SK-N-SH (cell line): ENCODE data around the gene IL6ST. TPM values are rescaled to one million over a fixed set of nuclear protein-coding genes. Genes with fewer than 3 reads are reported as not detected.
A peak's percentile ranks its signal among the peaks of the same experiment; 100 is the strongest.

ENCODE experiments used
- CTCF ChIA-PET: fragments of 300-600, 350-600 bp; formaldehyde crosslinking; extraction: SDS; loops from one replicate; lab custom pipeline; 2021; lab: Yijun Ruan, JAX
- POLR2A ChIA-PET: fragments of 350-600 bp; sonication (Branson Sonifier 250); formaldehyde crosslinking; extraction: SDS; loops from one replicate; lab custom pipeline; 2020; ENCODE audit warnings: antibody characterized with exemption, inconsistent platforms; lab: Yijun Ruan, JAX
- DNase-seq: peaks from one replicate; pipeline ENCODE4 v3.0.0; 2012
- H2AFZ ChIP-seq: fragments of 200-600 bp; sonication (generic); 2 replicates; pipeline ENCODE4 v1.8.1; 2016; ENCODE audit warnings: antibody characterized with exemption, mild to moderate bottlenecking, low read depth
- H3F3A ChIP-seq: fragments of 200-600 bp; sonication (generic); replicated peaks from 2 replicates; pipeline ENCODE3; 2016; ENCODE audit warnings: antibody characterized with exemption, mild to moderate bottlenecking; ENCODE audit not compliant: insufficient read depth
- H3K27ac ChIP-seq, 2 experiments: fragments of 200-500 bp in 1 of 2; fragments of 200-600 bp in 1 of 2; sonication (Bioruptor generic) in 1 of 2; sonication (generic), shearing (Covaris generic) in 1 of 2; 2 replicates each; pipeline versions ENCODE4 v1.5.1 to v1.6.1; 2014 to 2016; ENCODE audit warnings: low read depth in 2 of 2, inconsistent platforms in 1 of 2, low read length in 1 of 2, mild to moderate bottlenecking in 1 of 2, mixed read lengths in 1 of 2
- H3K27me3 ChIP-seq: fragments of 200-600 bp; sonication (generic), shearing (Covaris generic); 2 replicates; pipeline ENCODE4 v1.6.1; 2016; ENCODE audit warnings: mixed run types; ENCODE audit not compliant: insufficient read depth
- H3K36me3 ChIP-seq, 2 experiments: fragments of 200-500 bp in 1 of 2; fragments of 200-600 bp in 1 of 2; sonication (Bioruptor generic) in 1 of 2; sonication (generic) in 1 of 2; replicated peaks in 1 of 2; 2 replicates each; pipeline versions ENCODE3 to v1.5.1; 2014 to 2016; ENCODE audit warnings: low read length in 1 of 2, mild to moderate bottlenecking in 1 of 2; ENCODE audit not compliant: insufficient read depth in 2 of 2, control insufficient read depth in 1 of 2
- H3K4me1 ChIP-seq, 2 experiments: fragments of 200-500 bp in 1 of 2; fragments of 200-600 bp in 1 of 2; sonication (Bioruptor generic) in 1 of 2; sonication (generic), shearing (Covaris generic) in 1 of 2; 2 replicates each; pipeline versions ENCODE4 v1.5.1 to v1.6.1; 2014 to 2016; ENCODE audit warnings: low read depth in 1 of 2, low read length in 1 of 2, mixed run types in 1 of 2; ENCODE audit not compliant: insufficient read depth in 2 of 2, control insufficient read depth in 1 of 2
- H3K4me2 ChIP-seq: fragments of 200-600 bp; sonication (generic), shearing (Covaris generic); 2 replicates; pipeline ENCODE4 v1.6.1; 2017; ENCODE audit warnings: mixed run types
- H3K4me3 ChIP-seq, 2 experiments: fragments of 200-500 bp in 1 of 2; fragments of 200-600 bp in 1 of 2; sonication (Bioruptor generic) in 1 of 2; sonication (generic), shearing (Covaris generic) in 1 of 2; 2 replicates each; pipeline versions ENCODE4 v1.5.1 to v1.8.1; 2014 to 2016; ENCODE audit warnings: low read depth in 2 of 2, inconsistent platforms in 1 of 2, low read length in 1 of 2, mild to moderate bottlenecking in 1 of 2, mixed read lengths in 1 of 2, moderate library complexity in 1 of 2
- H3K79me2 ChIP-seq: fragments of 200-600 bp; sonication (generic); 2 replicates; pipeline ENCODE4 v1.8.1; 2017; ENCODE audit warnings: mild to moderate bottlenecking; ENCODE audit not compliant: insufficient read depth
- H3K9ac ChIP-seq: fragments of 200-600 bp; sonication (generic); 2 replicates; pipeline ENCODE4 v1.6.1; 2017; ENCODE audit warnings: mixed run types
- H3K9me2 ChIP-seq: fragments of 200-600 bp; sonication (generic); 2 replicates; pipeline ENCODE4 v1.6.1; 2017; ENCODE audit warnings: mixed run types
- H3K9me3 ChIP-seq: fragments of 200-600 bp; sonication (generic); 2 replicates; pipeline ENCODE4 v1.6.1; 2017; ENCODE audit warnings: mixed run types, mild to moderate bottlenecking, moderate library complexity
- H4K20me1 ChIP-seq: fragments of 200-600 bp; sonication (generic); 2 replicates; pipeline ENCODE4 v1.6.1; 2017; ENCODE audit warnings: mild to moderate bottlenecking, mixed run types; ENCODE audit not compliant: insufficient read depth
- CTCF ChIP-seq: fragments of 200-600 bp; sonication (generic); IDR thresholded peaks from 2 replicates; pipeline ENCODE4 v1.6.1; 2017; ENCODE audit warnings: antibody characterized with exemption, mild to moderate bottlenecking, moderate library complexity
- FOSL2 ChIP-seq: IDR thresholded peaks from 2 replicates; pipeline ENCODE4 v1.4.0; 2012; ENCODE audit warnings: low read depth, mild to moderate bottlenecking, moderate library complexity, borderline replicate concordance
- GABPA ChIP-seq: IDR thresholded peaks from 2 replicates; pipeline ENCODE4 v1.4.0; 2012; ENCODE audit warnings: low read depth, mild to moderate bottlenecking
- GATA2 ChIP-seq: sonication (generic); formaldehyde crosslinking; IDR thresholded peaks from 2 replicates; pipeline ENCODE4 v1.5.0; 2020; ENCODE audit warnings: mild to moderate bottlenecking, missing genetic modification reagents
- IRF3 ChIP-seq: fragments of 150-350 bp; IDR thresholded peaks from 2 replicates; pipeline ENCODE4 v1.6.1; 2016; ENCODE audit warnings: mild to moderate bottlenecking, low read depth, low read length
- TEAD4 ChIP-seq: IDR thresholded peaks from 2 replicates; pipeline ENCODE4 v1.4.0; 2012; ENCODE audit warnings: mild to moderate bottlenecking, borderline replicate concordance; ENCODE audit not compliant: insufficient read depth
- ZBTB33 ChIP-seq: IDR thresholded peaks from 2 replicates; pipeline ENCODE4 v1.4.0; 2012; ENCODE audit warnings: low read depth, borderline replicate concordance
- WGBS: methylation state at CpG from one replicate; pipeline ENCODE4 v1.1.6; 2017; ENCODE audit warnings: low lambda C conversion rate; 5-methylcytosine and 5-hydroxymethylcytosine counted together
- polyA plus RNA-seq, 3 experiments: library from polyadenylated mRNA; depleted of rRNA; stranded (reverse); fragments of >200 nt; gene quantifications; 2 replicates each; pipeline ENCODE4 v1.2.3, GENCODE V29; 2012

IL6ST gene
- polyA plus RNA-seq, 1 of the 3 experiments (the other 2 are of a cell fraction): 16.0 TPM

GRCh38 chr5:55982957-55983381 lies 11.8 kb downstream of the IL6ST start (continued):
- TF ChIP-seq ZBTB33 (no peak), CTCF (peak; percentile 32), IRF3 (no peak), GABPA (no peak)

- H3K36me3 ChIP-seq: peaks cover 0 to 28% of the 10 kb centered on the region in 2 experiments
Measured at GRCh38 chr5:55973296-55973695, 21.5 kb downstream of the IL6ST start.

GRCh38 chr5:55969956-55970355 lies 24.8 kb downstream of the IL6ST start:
- no peak for TF ChIP-seq GATA2 (CRISPR knock-in tag)
- peak; percentile 61; the same call in 1 of the 2 replicates for TF ChIP-seq FOSL2
- H3K79me2 ChIP-seq: 0 out of 2 replicates have a peak, but pooled peaks cover 8% of the 10 kb centered on the region
- peaks cover 0 to 4% of the 10 kb centered on the region in 2 experiments; a peak in 1 of 4 replicates for H3K4me1 ChIP-seq
- 17% methylated on average over 1 of the region's 1 CpG for WGBS
- no peaks in the 10 kb centered on the region for H4K20me1 ChIP-seq
- ChIA-PET CTCF (interaction anchor here (0.8 to 1.4 kb wide), 3 partner anchors 10 to 119 kb away, joined by 3 to 4 read pairs (median 3); no protein-coding TSS in a partner anchor), POLR2A (no interaction called here)
- no peak overlapping the region for H3K9ac ChIP-seq
- H2AFZ ChIP-seq: no peak overlapping the region
- peaks cover 6% of the 10 kb centered on the region for H3F3A ChIP-seq
- peaks cover 12 to 34% of the 10 kb centered on the region in 2 experiments for H3K36me3 ChIP-seq
- H3K9me3 ChIP-seq: no peaks in the 10 kb centered on the region
- no peak overlapping the region for H3K4me2 ChIP-seq
- DNase-seq: no peak
- 0 out of 4 replicates have a peak overlapping the region, but pooled peaks of 1 of the 2 experiments have one; percentile 14 for H3K27ac ChIP-seq
- no peak overlapping the region for H3K4me3 ChIP-seq
- H3K27me3 ChIP-seq: no peaks in the 10 kb centered on the region
- H3K9me2 ChIP-seq: no peaks in the 10 kb centered on the region

More at GRCh38 chr5:55973296-55973695, 21.5 kb downstream of the IL6ST start:
- peaks cover 0 to 4% of the 10 kb centered on the region in 2 experiments; a peak in 1 of 4 replicates for H3K4me1 ChIP-seq
- H2AFZ ChIP-seq: no peak overlapping the region
- no peaks in the 10 kb centered on the region for H3K9me2 ChIP-seq
- no peak overlapping the region for H3K4me2 ChIP-seq
- H3F3A ChIP-seq: peaks cover 6% of the 10 kb centered on the region
- no peaks in the 10 kb centered on the region for H4K20me1 ChIP-seq
- WGBS: 100% methylated on average over 4 of the region's 4 CpGs
- POLR2A ChIA-PET: interaction anchor here (0.8 kb wide), 1 partner anchor 20 kb away, joined by 5 read pairs; no protein-coding TSS in a partner anchor
- H3K79me2 ChIP-seq: peaks cover 19% of the 10 kb centered on the region
- CTCF ChIA-PET: no interaction called here
- TF ChIP-seq TEAD4: no peak
- no peak overlapping the region for H3K9ac ChIP-seq
- no peaks in the 10 kb centered on the region for H3K9me3 ChIP-seq
- H3K27ac ChIP-seq: no peak overlapping the region; a peak in 1 of 4 replicates
- no peak for DNase-seq
- H3K4me3 ChIP-seq: no peak overlapping the region
- H3K27me3 ChIP-seq: no peaks in the 10 kb centered on the region
